ENCODE data around the gene CTSZ. TPM values are rescaled to one million over a fixed set of nuclear protein-coding genes. Genes with fewer than 3 reads are reported as not detected.

CTSZ gene
- total RNA-seq, 4 donors from 2014 or later, result 150 to 496 (median 222) TPM

- no peak for TF ChIP-seq CTCF (IDR thresholded peaks at IDR 0.05; ENCODE audit: low read depth)
These were observed 14.1 kb downstream of the CTSZ start for GRCh38 chr20:58992911-58993310.

- TF ChIP-seq CTCF (IDR thresholded peaks at IDR 0.05; ENCODE audit: low read depth), result no peak
These were observed 15.3 kb downstream of the CTSZ start for GRCh38 chr20:58991715-58992114.

GRCh38 chr20:58990651-58991445 is 16.2 kb downstream of the CTSZ start:
- no peak for TF ChIP-seq CTCF (IDR thresholded peaks at IDR 0.05; ENCODE audit: low read depth)

GRCh38 chr20:58989196-58989595 is 17.9 kb downstream of the CTSZ start:
- TF ChIP-seq CTCF (IDR thresholded peaks at IDR 0.05; ENCODE audit: low read depth), result no peak

GRCh38 chr20:58988565-58988882 is 18.5 kb downstream of the CTSZ start:
- no peak for TF ChIP-seq CTCF (IDR thresholded peaks at IDR 0.05; ENCODE audit: low read depth)

GRCh38 chr20:58987790-58988564 is 19.1 kb downstream of the CTSZ start:
- TF ChIP-seq CTCF (IDR thresholded peaks at IDR 0.05; ENCODE audit: low read depth), result no peak

GRCh38 chr20:58986968-58987517 is 20.0 kb downstream of the CTSZ start:
- TF ChIP-seq CTCF (IDR thresholded peaks at IDR 0.05; ENCODE audit: low read depth), result no peak

Data from subcutaneous adipose tissue (tissue), 4 donors.